ENCODE measurements around the gene MAN1A2. TPM values are rescaled to one million over a fixed set of nuclear protein-coding genes. Genes with fewer than 3 reads are reported as not detected.

The MAN1A2 gene
- total and polyA plus RNA-seq, 7 donors: 1.8 to 52.8 (median 36.8) TPM

DNA sequence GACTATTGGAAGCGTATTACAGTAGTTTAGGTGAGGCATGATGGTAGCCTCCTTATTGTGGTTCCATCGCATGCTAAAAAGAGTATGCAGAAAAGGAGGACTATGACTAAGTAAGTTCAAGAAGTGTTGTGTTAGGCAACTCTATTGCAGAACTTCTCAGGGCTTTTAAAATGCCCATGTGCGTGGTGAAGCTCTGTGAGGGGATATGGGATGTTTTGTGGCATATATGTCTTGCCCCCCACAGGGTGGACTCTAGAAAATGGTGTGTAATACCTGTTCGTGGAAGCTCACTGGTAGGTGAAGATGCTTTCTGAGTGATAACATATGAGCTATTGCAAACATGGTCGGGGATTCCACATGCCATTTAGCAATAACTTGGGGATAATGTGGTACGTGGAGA is 31.7 kb downstream of the MAN1A2 start:
- H3K27me3 ChIP-seq: no peaks in the 10 kb centered on the region
- H3K4me3 ChIP-seq: no peak overlapping the region
- peaks cover 0 to 5% (median 0%) of the 10 kb centered on the region in 4 donors for H3K36me3 ChIP-seq
- DNase-seq: no peak
- no peak overlapping the region for H3K27ac ChIP-seq
- TF ChIP-seq, protein P1, sequence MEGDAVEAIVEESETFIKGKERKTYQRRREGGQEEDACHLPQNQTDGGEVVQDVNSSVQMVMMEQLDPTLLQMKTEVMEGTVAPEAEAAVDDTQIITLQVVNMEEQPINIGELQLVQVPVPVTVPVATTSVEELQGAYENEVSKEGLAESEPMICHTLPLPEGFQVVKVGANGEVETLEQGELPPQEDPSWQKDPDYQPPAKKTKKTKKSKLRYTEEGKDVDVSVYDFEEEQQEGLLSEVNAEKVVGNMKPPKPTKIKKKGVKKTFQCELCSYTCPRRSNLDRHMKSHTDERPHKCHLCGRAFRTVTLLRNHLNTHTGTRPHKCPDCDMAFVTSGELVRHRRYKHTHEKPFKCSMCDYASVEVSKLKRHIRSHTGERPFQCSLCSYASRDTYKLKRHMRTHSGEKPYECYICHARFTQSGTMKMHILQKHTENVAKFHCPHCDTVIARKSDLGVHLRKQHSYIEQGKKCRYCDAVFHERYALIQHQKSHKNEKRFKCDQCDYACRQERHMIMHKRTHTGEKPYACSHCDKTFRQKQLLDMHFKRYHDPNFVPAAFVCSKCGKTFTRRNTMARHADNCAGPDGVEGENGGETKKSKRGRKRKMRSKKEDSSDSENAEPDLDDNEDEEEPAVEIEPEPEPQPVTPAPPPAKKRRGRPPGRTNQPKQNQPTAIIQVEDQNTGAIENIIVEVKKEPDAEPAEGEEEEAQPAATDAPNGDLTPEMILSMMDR (IDR thresholded peaks at IDR 0.05): no peak
- TF ChIP-seq EP300 (IDR thresholded peaks at IDR 0.05): no peak
- TF ChIP-seq POLR2A (IDR thresholded peaks at IDR 0.05): no peak
- TF ChIP-seq POLR2AphosphoS5 (IDR thresholded peaks at IDR 0.05): no peak
- H3K9me3 ChIP-seq: no peaks in the 10 kb centered on the region
- intact Hi-C loops (cut with DNase I): no loop called here
- H3K4me1 ChIP-seq: peaks cover 0 to 16% (median 0%) of the 10 kb centered on the region in 4 donors
- 82% methylated on average over 6 of the region's 6 CpGs for WGBS, 2 donors

GRCh38 chr1:117401761-117402160 is 34.5 kb downstream of the MAN1A2 start:
- H3K27me3 ChIP-seq: no peaks in the 10 kb centered on the region
- no peak overlapping the region for H3K4me3 ChIP-seq
- intact Hi-C loops (cut with DNase I): no loop called here
- no peak for DNase-seq
- TF ChIP-seq POLR2A (IDR thresholded peaks at IDR 0.05) (no peak), EP300 (IDR thresholded peaks at IDR 0.05) (no peak), POLR2AphosphoS5 (IDR thresholded peaks at IDR 0.05) (no peak)
- TF ChIP-seq, protein P1 (IDR thresholded peaks at IDR 0.05): no peak
- H3K27ac ChIP-seq: no peak overlapping the region
- peaks cover 0 to 5% (median 0%) of the 10 kb centered on the region in 4 donors for H3K36me3 ChIP-seq
- no peaks in the 10 kb centered on the region for H3K9me3 ChIP-seq
- H3K4me1 ChIP-seq: peaks cover 0 to 16% (median 0%) of the 10 kb centered on the region in 4 donors

- intact Hi-C loops (cut with DNase I): no loop called here
- DNase-seq: no peak
- H3K4me3 ChIP-seq: no peak overlapping the region
- H3K9me3 ChIP-seq: no peaks in the 10 kb centered on the region
- no peak for TF ChIP-seq POLR2A (IDR thresholded peaks at IDR 0.05)
- TF ChIP-seq EP300 (IDR thresholded peaks at IDR 0.05): no peak
- TF ChIP-seq, protein P1 (IDR thresholded peaks at IDR 0.05): no peak
- TF ChIP-seq POLR2AphosphoS5 (IDR thresholded peaks at IDR 0.05): no peak
- no peaks in the 10 kb centered on the region for H3K27me3 ChIP-seq
- H3K27ac ChIP-seq: no peak overlapping the region
- peaks cover 0 to 5% (median 0%) of the 10 kb centered on the region in 4 donors for H3K36me3 ChIP-seq
- H3K4me1 ChIP-seq: peaks cover 0 to 16% (median 0%) of the 10 kb centered on the region in 4 donors
- 99 to 100% methylated on average over 3 of the region's 3 CpGs for WGBS, 2 donors
Observed at GRCh38 chr1:117403597-117403996, 36.3 kb downstream of the MAN1A2 start.

GRCh38 chr1:117405042-117405441 is 37.8 kb downstream of the MAN1A2 start:
- no peak overlapping the region for H3K4me3 ChIP-seq
- no peak for DNase-seq
- no peaks in the 10 kb centered on the region for H3K27me3 ChIP-seq
- no peak for TF ChIP-seq EP300 (IDR thresholded peaks at IDR 0.05)
- no peak overlapping the region for H3K27ac ChIP-seq
- peaks cover 0 to 5% (median 0%) of the 10 kb centered on the region in 4 donors for H3K36me3 ChIP-seq
- intact Hi-C loops (cut with DNase I): no loop called here
- H3K4me1 ChIP-seq: peaks cover 0 to 16% (median 0%) of the 10 kb centered on the region in 4 donors
- H3K9me3 ChIP-seq: no peaks in the 10 kb centered on the region

DNA sequence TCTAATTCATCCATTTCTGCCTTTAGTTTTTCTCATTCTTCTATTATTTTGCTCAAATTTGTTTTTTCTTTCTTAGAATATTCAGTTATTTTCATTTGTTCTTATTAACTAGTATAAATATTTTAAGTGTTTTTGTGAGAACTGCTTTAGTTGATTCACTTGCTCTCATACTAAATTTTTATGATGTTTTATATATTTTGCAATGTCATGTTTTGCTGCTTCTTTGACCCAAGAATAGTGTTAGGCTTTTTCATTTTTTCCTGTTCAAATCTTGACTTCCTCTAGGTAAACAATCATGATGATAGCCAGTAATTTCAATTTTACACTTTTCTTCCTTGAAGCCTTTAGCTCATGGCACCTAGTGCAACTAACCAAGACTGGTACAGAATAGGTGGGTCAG is 45.2 kb downstream of the MAN1A2 start:
- no peak for DNase-seq
- Histone ChIP-seq H3K9me3 (no peaks in the 10 kb centered on the region), H3K4me1 (no peaks in the 10 kb centered on the region), H3K27ac (no peak overlapping the region), H3K27me3 (no peaks in the 10 kb centered on the region), H3K4me3 (no peak overlapping the region), H3K36me3 (peaks cover 0 to 6% (median 0%) of the 10 kb centered on the region in 4 donors)
- intact Hi-C loops (cut with DNase I): no loop called here
- TF ChIP-seq POLR2A (IDR thresholded peaks at IDR 0.05): no peak
- no peak for TF ChIP-seq EP300 (IDR thresholded peaks at IDR 0.05)
- TF ChIP-seq POLR2AphosphoS5 (IDR thresholded peaks at IDR 0.05): no peak
- TF ChIP-seq, protein P1 (IDR thresholded peaks at IDR 0.05): no peak
